T-helper 1 cell treated with Interleukin-12 subunit alpha and Interleukin-12 subunit beta and Interleukin-4 antibody, amounts not matched to agents 30 ng/mL and 1 ng/mL, for 36 hours (primary cell): Measurements from ENCODE around the gene PIGQ. TPM values are rescaled to one million over a fixed set of nuclear protein-coding genes. Genes with fewer than 3 reads are reported as not detected.

ENCODE experiments used
- intact Hi-C: fragments of 100-400 bp; cut with micrococcal nuclease; formaldehyde crosslinking; loops from one replicate; pipeline ENCODE4 v1.15.1; 2024
- total RNA-seq: library from RNA; stranded (reverse); gene quantifications from 2 replicates; pipeline ENCODE4 v1.2.3, GENCODE V29; 2022

PIGQ gene
- total RNA-seq, 1 donor from 2014 or later, result 49.8 TPM

- intact Hi-C loops, result loop anchor here (1.0 kb wide), 1 partner anchor 196 kb away; the partner anchor contains the start of gene MRPL28
These were observed 3.0 kb upstream of the PIGQ start, which contains the start of gene NHLRC4 for GRCh38 chr16:566475-567372. Gene NHLRC4 (plus strand): TSS chr16:567005. CDS start chr16:568048, 1,043 bp downstream.

GRCh38 chr16:567373-568256, 2.2 kb upstream of the PIGQ start:
- intact Hi-C loops, result loop anchor here (1.0 to 2.0 kb wide), 2 partner anchors 41 to 197 kb away; partner anchors contain the start of genes CAPN15 and MRPL28

GRCh38 chr16:568401-569258, 1.1 kb upstream of the PIGQ start:
- intact Hi-C loops, result loop anchor here (2.0 kb wide), 1 partner anchor 42 kb away; the partner anchor contains the start of gene CAPN15

GRCh38 chr16:572865-573650, 3.3 kb downstream of the PIGQ start:
- intact Hi-C loops, result no loop called here

- intact Hi-C loops, result no loop called here
These were observed 4.4 kb downstream of the PIGQ start for GRCh38 chr16:574021-574760.

GRCh38 chr16:575354-576196, 5.8 kb downstream of the PIGQ start:
- intact Hi-C loops, result no loop called here

- intact Hi-C loops, result no loop called here
These were observed 6.5 kb downstream of the PIGQ start for GRCh38 chr16:576197-576822.

GRCh38 chr16:576823-577201, 7.0 kb downstream of the PIGQ start:
- intact Hi-C loops, result no loop called here

DNA sequence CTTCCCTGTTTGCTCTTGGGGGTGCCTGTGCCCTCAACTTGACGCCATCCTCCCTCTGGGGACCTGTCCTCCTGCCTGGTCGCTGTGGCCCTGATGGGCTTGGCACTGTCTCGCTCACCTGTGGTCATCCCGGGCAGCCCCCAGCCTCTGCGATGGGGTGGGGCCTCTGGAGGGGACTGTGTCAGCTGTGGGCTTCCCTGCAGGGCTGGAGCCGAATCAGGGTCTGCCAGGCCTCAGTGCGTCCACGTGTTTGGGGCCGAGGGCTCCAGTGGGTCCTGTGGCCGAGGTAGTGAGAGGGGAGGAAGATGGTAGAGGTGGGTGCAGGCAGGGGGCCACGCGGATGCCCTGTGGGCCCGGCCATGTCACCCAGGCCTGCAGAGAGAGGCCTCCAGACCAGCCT, 8.0 kb downstream of the PIGQ start:
- intact Hi-C loops, result loop anchor here (2.0 kb wide), 1 partner anchor 33 kb away; no protein-coding TSS in a partner anchor

DNA sequence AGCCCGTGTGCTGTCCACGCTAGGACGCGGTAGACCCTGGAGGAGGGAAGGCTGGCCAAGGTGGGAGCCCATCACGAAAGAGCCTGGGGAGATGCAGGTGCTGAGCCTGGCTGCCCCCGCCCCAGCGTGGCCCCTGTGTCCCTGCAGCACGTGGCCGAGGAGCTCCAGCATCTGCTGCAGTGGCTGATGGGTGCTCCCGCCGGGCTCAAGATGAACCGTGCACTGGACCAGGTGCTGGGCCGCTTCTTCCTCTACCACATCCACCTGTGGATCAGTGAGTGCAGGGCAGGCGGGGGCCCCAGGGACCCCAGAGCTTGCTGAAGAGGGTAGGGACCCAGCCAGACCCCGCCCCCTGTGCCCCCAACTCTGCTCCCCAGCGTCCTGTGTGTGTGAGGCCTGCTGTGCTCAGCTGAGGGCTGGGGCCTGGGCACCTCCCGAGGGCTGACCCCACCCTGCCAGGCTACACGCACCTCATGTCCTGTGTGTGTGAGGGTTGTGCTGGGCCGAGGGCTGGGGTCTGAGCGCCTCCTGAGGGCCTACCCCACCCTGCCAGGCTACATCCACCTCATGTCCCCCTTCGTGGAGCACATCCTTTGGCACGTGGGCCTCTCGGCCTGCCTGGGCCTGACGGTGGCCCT, 8.6 kb downstream of the PIGQ start:
- intact Hi-C loops, result loop anchor here (2.0 kb wide), 1 partner anchor 32 kb away; no protein-coding TSS in a partner anchor

- intact Hi-C loops, result loop anchor here (2.0 kb wide), 1 partner anchor 32 kb away; no protein-coding TSS in a partner anchor
These were observed 9.2 kb downstream of the PIGQ start for GRCh38 chr16:578870-579405.

GRCh38 chr16:580141-580945, 10.6 kb downstream of the PIGQ start:
- intact Hi-C loops, result loop anchor here (10.0 kb wide), 2 partner anchors 156 to 346 kb away; partner anchors contain the start of genes FAM234A and RAB11FIP3

DNA sequence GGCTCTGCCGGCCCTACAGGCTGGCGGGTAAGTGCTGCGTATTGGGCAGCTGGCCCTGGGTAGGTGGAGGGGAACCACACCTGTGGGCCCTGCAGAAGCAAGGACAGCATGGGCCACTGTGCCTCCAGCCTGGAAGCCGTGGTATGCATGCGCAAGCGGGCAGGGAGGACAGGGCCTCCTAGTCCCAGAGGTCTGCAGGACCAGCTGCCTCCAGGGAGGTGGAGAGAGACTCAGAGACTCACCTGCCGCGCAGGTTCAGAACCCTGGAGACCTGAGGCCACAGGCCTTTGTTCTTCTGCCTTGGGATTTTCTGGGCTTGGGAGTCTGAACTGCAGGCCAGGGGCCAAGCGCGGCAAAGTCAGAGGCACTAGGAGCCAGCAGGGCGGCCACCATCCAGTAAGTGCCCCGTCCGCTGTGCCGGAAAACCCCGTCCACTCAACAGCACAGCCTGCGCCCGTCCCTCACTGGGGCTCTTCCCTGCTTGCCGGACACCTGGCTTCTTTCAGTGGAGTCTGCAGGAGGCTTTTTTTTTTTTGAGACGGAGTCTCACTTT, 11.3 kb downstream of the PIGQ start:
- intact Hi-C loops, result loop anchor here (10.0 kb wide), 2 partner anchors 156 to 346 kb away; partner anchors contain the start of genes FAM234A and RAB11FIP3

DNA sequence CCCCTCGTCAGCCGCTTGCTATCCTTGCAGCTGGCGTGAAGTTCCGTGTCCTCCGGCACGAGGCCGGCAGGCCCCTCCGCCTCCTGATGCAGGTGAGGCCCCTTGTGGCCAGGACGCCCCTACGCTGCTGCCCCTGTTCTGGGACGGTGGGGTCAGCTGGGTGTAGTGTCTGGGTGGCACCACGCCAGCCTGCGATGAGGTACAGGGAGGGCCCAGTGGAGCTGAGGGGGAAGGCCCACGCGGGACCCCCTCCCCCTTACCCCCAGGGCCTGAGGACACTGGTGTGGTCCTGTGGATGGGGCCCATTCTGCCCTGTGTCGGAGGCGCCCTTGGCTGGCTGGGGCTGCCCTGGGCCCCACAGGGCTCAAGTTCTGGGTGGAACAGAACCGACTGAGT, 12.4 kb downstream of the PIGQ start:
- intact Hi-C loops, result loop anchor here (10.0 kb wide), 2 partner anchors 157 to 347 kb away; partner anchors contain the start of genes FAM234A and RAB11FIP3

- intact Hi-C loops, result loop anchor here (10.0 kb wide), 2 partner anchors 158 to 348 kb away; partner anchors contain the start of genes FAM234A and RAB11FIP3
These were observed 13.0 kb downstream of the PIGQ start for GRCh38 chr16:582614-583331.
